GM21367 (cell line): ENCODE measurements around the gene CCDC177.

Source experiments
- ATAC-seq: cut with Tn5 transposase; IDR thresholded peaks from one replicate; pipeline ENCODE4 v1.9.1; 2021; ENCODE audit not compliant: unreplicated experiment

The CCDC177 gene

GRCh38 chr14:69531135-69531534 lies 43.5 kb downstream of the CCDC177 start:
- ATAC-seq, result no peak

DNA sequence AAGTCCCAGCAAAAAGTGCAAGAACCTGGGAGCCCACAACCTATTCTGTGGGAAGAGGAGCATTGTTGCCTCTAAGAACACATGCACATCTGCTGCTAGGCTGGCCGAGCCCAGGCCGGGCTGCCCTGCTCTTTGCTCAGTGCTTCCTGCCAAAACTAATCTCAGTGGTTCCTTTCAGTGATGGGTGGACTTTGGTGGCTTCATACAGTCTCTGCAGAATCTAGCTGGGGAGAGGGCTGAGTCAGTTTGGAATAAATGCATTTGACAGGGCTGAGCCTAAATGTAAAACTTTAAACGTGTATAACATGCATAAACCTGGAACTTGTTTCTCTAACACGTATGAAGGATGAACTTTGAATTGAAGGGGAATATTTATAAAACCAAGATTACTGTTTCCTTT lies 44.6 kb downstream of the CCDC177 start:
- ATAC-seq, result no peak

GRCh38 chr14:69529563-69529962 lies 45.1 kb downstream of the CCDC177 start:
- ATAC-seq, result no peak

- no peak for ATAC-seq
Measured at GRCh38 chr14:69528930-69529329, 45.7 kb downstream of the CCDC177 start.

DNA sequence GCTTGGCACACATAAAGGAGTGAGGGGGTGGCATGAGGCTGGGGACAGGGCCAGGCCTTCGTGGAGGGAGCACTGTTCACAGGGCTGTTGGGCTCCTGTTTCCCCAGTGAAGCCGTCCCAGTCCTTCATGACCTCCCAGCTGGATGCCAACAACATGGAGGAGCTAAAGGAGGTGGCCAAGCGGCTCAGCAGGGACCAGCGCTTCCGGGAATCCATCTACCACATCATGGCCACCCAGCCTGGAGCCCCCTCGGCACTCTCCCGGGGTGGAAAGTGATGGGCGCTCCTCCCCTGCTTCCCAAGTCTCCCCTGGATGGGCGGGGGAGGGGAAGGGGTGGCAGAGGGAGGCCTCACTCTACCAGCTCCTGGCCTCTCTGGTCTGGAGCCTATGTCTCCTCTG lies 46.5 kb downstream of the CCDC177 start:
- ATAC-seq, result no peak

- ATAC-seq, result no peak
Measured at GRCh38 chr14:69527635-69528034, 47.0 kb downstream of the CCDC177 start.

GRCh38 chr14:69525896-69526295 lies 48.8 kb downstream of the CCDC177 start:
- no peak for ATAC-seq

DNA sequence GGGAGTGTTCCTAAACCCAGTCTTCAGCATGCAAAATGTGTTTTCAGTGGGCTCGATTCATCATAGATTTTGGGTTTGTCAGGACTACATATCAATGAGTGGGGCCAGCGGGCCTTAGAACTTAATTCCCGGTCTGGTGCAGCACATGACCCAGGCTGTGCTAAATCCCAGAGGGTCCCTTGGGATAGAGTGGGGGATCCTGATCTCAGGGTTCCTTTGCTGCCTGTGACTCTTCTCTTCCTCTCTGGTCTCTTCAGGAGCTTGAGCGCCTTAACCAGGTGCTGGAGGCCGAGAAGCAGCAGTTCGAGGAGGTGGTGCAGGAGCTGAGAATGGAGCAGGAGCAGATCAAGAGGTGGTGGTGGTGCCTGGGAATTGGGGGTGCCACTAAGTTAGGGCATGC lies 52.6 kb downstream of the CCDC177 start:
- ATAC-seq, result no peak
